ENCODE results near the gene UBE2E2. TPM values are rescaled to one million over a fixed set of nuclear protein-coding genes. Genes with fewer than 3 reads are reported as not detected.

UBE2E2 gene
- total RNA-seq, 1 experiment from 2014 or later, result 64.3 TPM

DNA sequence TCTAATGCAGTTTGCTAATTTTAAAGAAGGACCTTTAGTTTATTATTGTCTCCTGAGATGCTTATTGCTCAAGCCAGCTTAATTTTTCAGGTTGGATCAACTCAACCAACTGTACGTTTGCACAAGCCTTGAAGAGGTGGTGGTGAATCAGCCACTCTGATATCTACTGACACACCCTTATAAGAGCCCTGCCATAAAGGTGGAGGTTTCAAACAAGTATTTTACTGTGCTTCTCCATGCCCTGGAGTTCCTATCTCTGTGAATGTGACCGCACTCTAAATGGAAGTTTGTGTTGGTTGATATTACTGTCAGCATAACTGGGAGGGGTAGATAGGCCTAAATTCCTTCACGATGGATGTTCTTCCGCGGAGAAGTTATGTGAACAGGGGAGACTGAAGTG is 305.3 kb downstream of the UBE2E2 start:
- no peak for DNase-seq (ENCODE audit: unreplicated experiment)
- H3K36me3 Mint-ChIP-seq (ENCODE audit: insufficient read depth, unreplicated experiment), result no peaks in the 10 kb centered on the region
- no peaks in the 10 kb centered on the region for H3K4me1 Mint-ChIP-seq (ENCODE audit: insufficient read depth, unreplicated experiment)
- intact Hi-C loops (cut with micrococcal nuclease), result no loop called here
- CTCF ChIA-PET, result interaction anchor here (0.7 kb wide), 1 partner anchor 376 kb away, joined by 3 read pairs; no protein-coding TSS in a partner anchor
- no peaks in the 10 kb centered on the region for H3K27me3 Mint-ChIP-seq (ENCODE audit: insufficient read depth, unreplicated experiment)
- TF ChIP-seq, protein P1, sequence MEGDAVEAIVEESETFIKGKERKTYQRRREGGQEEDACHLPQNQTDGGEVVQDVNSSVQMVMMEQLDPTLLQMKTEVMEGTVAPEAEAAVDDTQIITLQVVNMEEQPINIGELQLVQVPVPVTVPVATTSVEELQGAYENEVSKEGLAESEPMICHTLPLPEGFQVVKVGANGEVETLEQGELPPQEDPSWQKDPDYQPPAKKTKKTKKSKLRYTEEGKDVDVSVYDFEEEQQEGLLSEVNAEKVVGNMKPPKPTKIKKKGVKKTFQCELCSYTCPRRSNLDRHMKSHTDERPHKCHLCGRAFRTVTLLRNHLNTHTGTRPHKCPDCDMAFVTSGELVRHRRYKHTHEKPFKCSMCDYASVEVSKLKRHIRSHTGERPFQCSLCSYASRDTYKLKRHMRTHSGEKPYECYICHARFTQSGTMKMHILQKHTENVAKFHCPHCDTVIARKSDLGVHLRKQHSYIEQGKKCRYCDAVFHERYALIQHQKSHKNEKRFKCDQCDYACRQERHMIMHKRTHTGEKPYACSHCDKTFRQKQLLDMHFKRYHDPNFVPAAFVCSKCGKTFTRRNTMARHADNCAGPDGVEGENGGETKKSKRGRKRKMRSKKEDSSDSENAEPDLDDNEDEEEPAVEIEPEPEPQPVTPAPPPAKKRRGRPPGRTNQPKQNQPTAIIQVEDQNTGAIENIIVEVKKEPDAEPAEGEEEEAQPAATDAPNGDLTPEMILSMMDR (IDR thresholded peaks at IDR 0.05; ENCODE audit: unreplicated experiment), result no peak
- POLR2A ChIA-PET, result interaction anchor here (0.8 to 1.2 kb wide), 4 partner anchors 10 to 87 kb away, joined by 3 read pairs; no protein-coding TSS in a partner anchor
- H3K9me3 Mint-ChIP-seq (ENCODE audit: unreplicated experiment), result no peaks in the 10 kb centered on the region
- BruUV-seq (replicated peaks), result no TSS peak
- H3K27ac Mint-ChIP-seq (ENCODE audit: low read depth, unreplicated experiment), result no peak overlapping the region
- no peak overlapping the region for H3K4me3 Mint-ChIP-seq (ENCODE audit: unreplicated experiment)

DNA sequence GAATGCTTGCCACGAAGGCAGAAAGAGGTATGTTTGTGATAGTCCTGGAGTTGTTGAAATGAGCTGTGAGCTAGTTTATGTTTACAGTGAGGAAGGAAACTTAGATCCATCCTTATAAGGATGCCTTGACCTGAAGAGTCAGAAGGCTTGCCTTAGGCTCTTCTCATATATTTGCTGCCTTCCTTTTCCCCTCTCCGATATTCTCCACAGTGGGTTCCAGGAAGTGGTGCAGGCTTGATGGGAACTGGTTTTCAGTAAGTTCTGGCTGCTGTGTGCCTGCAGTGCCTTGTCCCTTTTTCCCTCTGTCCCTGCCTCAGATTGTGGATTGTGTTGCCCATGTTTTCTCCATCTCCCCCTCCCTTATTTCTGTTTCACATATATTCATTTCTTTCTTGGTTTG is 315.3 kb downstream of the UBE2E2 start:
- intact Hi-C loops (cut with micrococcal nuclease), result no loop called here
- no peak overlapping the region for H3K4me3 Mint-ChIP-seq (ENCODE audit: unreplicated experiment)
- TF ChIP-seq, protein P1 (IDR thresholded peaks at IDR 0.05; ENCODE audit: unreplicated experiment), result no peak
- POLR2A ChIA-PET, result interaction anchor here (0.5 to 1.0 kb wide), 2 partner anchors 10 to 371 kb away, joined by 3 read pairs; no protein-coding TSS in a partner anchor
- BruUV-seq (replicated peaks), result no TSS peak
- H3K4me1 Mint-ChIP-seq (ENCODE audit: insufficient read depth, unreplicated experiment), result no peaks in the 10 kb centered on the region
- H3K36me3 Mint-ChIP-seq (ENCODE audit: insufficient read depth, unreplicated experiment), result peaks cover 5% of the 10 kb centered on the region
- H3K9me3 Mint-ChIP-seq (ENCODE audit: unreplicated experiment), result no peaks in the 10 kb centered on the region
- DNase-seq (ENCODE audit: unreplicated experiment), result no peak
- CTCF ChIA-PET, result interaction anchor here (0.6 kb wide), 3 partner anchors 234 to 458 kb away, joined by 3 to 4 read pairs (median 3); no protein-coding TSS in a partner anchor
- H3K27me3 Mint-ChIP-seq (ENCODE audit: insufficient read depth, unreplicated experiment), result no peaks in the 10 kb centered on the region
- no peak overlapping the region for H3K27ac Mint-ChIP-seq (ENCODE audit: low read depth, unreplicated experiment)

DNA sequence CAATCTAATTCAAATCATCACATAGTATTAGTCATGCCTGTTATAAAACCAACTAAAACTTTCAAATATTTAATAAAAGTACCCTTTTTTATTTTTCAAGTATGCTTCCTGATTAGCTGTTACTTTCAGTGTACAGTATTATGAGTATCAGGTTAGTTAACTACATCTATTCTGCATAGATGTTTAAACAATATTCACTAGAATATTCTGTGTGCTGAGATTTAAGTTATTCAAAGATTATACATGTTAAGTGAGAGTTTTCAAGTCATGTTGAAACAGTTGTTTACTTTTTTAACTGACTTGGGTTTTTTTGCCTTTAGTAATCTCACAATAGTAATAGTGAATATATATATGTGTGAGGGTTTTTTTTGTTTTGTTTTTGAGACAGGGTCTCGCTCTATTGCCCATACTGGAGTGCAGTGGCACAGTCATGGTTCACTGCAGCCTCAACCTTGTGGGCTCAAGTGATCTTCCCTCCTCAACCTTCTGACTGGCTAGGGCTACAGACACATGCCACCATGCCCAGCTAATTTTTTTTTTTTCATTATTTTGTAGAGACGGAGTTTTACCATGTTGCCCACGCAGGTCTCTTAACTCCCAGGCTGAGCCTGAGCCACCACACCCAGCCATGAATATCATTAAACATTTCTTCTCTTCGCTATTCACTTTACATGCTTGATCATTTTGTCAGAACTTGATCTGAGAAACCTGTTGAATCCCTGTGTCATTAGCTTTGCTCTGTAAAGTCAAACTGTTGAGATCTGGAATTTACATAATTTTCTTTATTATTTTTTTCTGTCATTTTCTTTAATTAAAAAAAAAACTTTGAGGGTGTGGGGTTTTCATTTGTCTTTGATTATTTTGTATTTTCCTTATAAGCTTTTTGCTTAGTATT is 316.4 kb downstream of the UBE2E2 start:
- BruUV-seq (replicated peaks), result no TSS peak
- Mint-ChIP-seq H3K4me3 (ENCODE audit: unreplicated experiment) (no peak overlapping the region), H3K9me3 (ENCODE audit: unreplicated experiment) (no peaks in the 10 kb centered on the region), H3K27me3 (ENCODE audit: insufficient read depth, unreplicated experiment) (no peaks in the 10 kb centered on the region), H3K27ac (ENCODE audit: low read depth, unreplicated experiment) (no peak overlapping the region), H3K4me1 (ENCODE audit: insufficient read depth, unreplicated experiment) (no peaks in the 10 kb centered on the region), H3K36me3 (ENCODE audit: insufficient read depth, unreplicated experiment) (peaks cover 5% of the 10 kb centered on the region)
- no peak for DNase-seq (ENCODE audit: unreplicated experiment)
- CTCF ChIA-PET, result interaction anchor here (0.6 to 1.1 kb wide), 5 partner anchors 13 to 459 kb away, joined by 3 to 5 read pairs (median 3); no protein-coding TSS in a partner anchor
- intact Hi-C loops (cut with micrococcal nuclease), result no loop called here
- TF ChIP-seq, protein P1 (IDR thresholded peaks at IDR 0.05; ENCODE audit: unreplicated experiment), result no peak
- POLR2A ChIA-PET, result interaction anchor here (0.6 kb wide), 1 partner anchor 25 kb away, joined by 3 read pairs; no protein-coding TSS in a partner anchor

DNA sequence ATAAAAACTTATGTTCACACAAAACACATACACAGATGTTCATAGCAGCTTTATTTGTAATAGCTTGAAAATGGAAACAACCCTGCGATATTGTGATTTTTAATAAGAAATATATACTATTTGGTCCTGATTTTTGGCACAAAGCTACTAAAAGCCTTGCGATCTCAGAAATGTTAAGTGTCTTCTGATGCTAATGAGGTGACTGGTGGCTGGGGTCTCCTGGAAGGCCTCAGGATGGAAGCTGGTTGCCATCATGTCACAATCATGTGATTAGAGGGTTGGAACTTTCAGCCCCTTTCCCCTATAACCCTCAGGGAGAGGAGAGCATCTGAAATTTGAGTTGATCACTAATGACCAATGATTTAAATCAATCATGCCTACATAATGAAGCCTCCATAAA is 324.2 kb downstream of the UBE2E2 start:
- no peak for DNase-seq (ENCODE audit: unreplicated experiment)
- no peaks in the 10 kb centered on the region for H3K27me3 Mint-ChIP-seq (ENCODE audit: insufficient read depth, unreplicated experiment)
- ChIA-PET POLR2A (no interaction called here), CTCF (interaction anchor here (0.7 to 1.3 kb wide), 2 partner anchors 15 to 51 kb away, joined by 3 to 4 read pairs; no protein-coding TSS in a partner anchor)
- no peaks in the 10 kb centered on the region for H3K9me3 Mint-ChIP-seq (ENCODE audit: unreplicated experiment)
- H3K36me3 Mint-ChIP-seq (ENCODE audit: insufficient read depth, unreplicated experiment), result peaks cover 3% of the 10 kb centered on the region
- no peak overlapping the region for H3K4me3 Mint-ChIP-seq (ENCODE audit: unreplicated experiment)
- H3K4me1 Mint-ChIP-seq (ENCODE audit: insufficient read depth, unreplicated experiment), result no peaks in the 10 kb centered on the region
- intact Hi-C loops (cut with micrococcal nuclease), result no loop called here
- no TSS peak for BruUV-seq (replicated peaks)
- TF ChIP-seq, protein P1 (IDR thresholded peaks at IDR 0.05; ENCODE audit: unreplicated experiment), result no peak
- H3K27ac Mint-ChIP-seq (ENCODE audit: low read depth, unreplicated experiment), result no peak overlapping the region

Measured in MCF 10A (cell line).